Liver (tissue), 9 donors: ENCODE measurements around the gene SLIT3. TPM values are rescaled to one million over a fixed set of nuclear protein-coding genes. Genes with fewer than 3 reads are reported as not detected.

Experiments
- DNase-seq: peaks from one replicate; pipeline ENCODE4 v3.0.0-alpha.2; 2017; ENCODE audit warnings: low spot score
- H3K27ac ChIP-seq, 2 donors: one replicate each; pipeline ENCODE4 v1.7.0; 2013; ENCODE audit warnings: inconsistent platforms in 2 of 2, low read length in 2 of 2, control low read depth in 1 of 2, low read depth in 1 of 2, mild to moderate bottlenecking in 1 of 2
- H3K27me3 ChIP-seq, 4 donors: one replicate each; pipeline versions ENCODE4 v1.6.1 to v1.7.0; 2013; ENCODE audit warnings: low read length in 3 of 4, inconsistent platforms in 1 of 4, mild to moderate bottlenecking in 1 of 4, moderate library complexity in 1 of 4; ENCODE audit not compliant: control insufficient read depth in 4 of 4, insufficient read depth in 4 of 4
- H3K36me3 ChIP-seq, 4 donors: one replicate each; pipeline versions ENCODE4 v1.6.1 to v1.7.0; 2013; ENCODE audit warnings: low read length in 3 of 4, mild to moderate bottlenecking in 3 of 4, low read depth in 1 of 4, moderate library complexity in 1 of 4; ENCODE audit not compliant: control insufficient read depth in 4 of 4, insufficient read depth in 3 of 4
- H3K4me1 ChIP-seq, 4 donors: one replicate each; pipeline versions ENCODE4 v1.6.1 to v1.7.0; 2013; ENCODE audit warnings: low read length in 3 of 4, mild to moderate bottlenecking in 3 of 4, moderate library complexity in 1 of 4; ENCODE audit not compliant: control insufficient read depth in 4 of 4, insufficient read depth in 4 of 4
- H3K4me3 ChIP-seq, 3 donors: one replicate each; pipeline versions ENCODE4 v1.6.1 to v1.7.0; 2013; ENCODE audit warnings: low read length in 3 of 3, control low read depth in 1 of 3, low read depth in 1 of 3, mild to moderate bottlenecking in 1 of 3
- H3K9ac ChIP-seq, 2 donors: one replicate each; pipeline ENCODE4 v1.7.0; 2013; ENCODE audit warnings: low read length in 2 of 2, mild to moderate bottlenecking in 2 of 2, moderate library complexity in 2 of 2, control low read depth in 1 of 2, low read depth in 1 of 2
- H3K9me3 ChIP-seq, 4 donors: one replicate each; pipeline versions ENCODE4 v1.6.1 to v1.7.0; 2013; ENCODE audit warnings: low read length in 3 of 4; ENCODE audit not compliant: control insufficient read depth in 4 of 4
- EGR1 ChIP-seq, 2 donors: IDR thresholded peaks; 2 replicates each; pipeline ENCODE4 v1.6.1; 2016 to 2018; ENCODE audit warnings: antibody characterized with exemption in 2 of 2, low read depth in 2 of 2
- FOXA1 ChIP-seq: IDR thresholded peaks from 2 replicates; pipeline ENCODE4 v1.6.1; 2016; ENCODE audit warnings: antibody characterized with exemption
- FOXA2 ChIP-seq: IDR thresholded peaks from 2 replicates; pipeline ENCODE4 v1.6.1; 2016; ENCODE audit warnings: antibody characterized with exemption
- GABPA ChIP-seq, 2 donors: IDR thresholded peaks in 1 of 2; conservative IDR thresholded peaks in 1 of 2; 2 replicates each; pipeline ENCODE4 v1.6.1; 2016; ENCODE audit warnings: antibody characterized with exemption in 2 of 2, mild to moderate bottlenecking in 1 of 2, moderate library complexity in 1 of 2
- HNF4A ChIP-seq, 2 donors: conservative IDR thresholded peaks; 2 replicates each; pipeline ENCODE4 v1.6.1; 2016; ENCODE audit warnings: antibody characterized with exemption in 2 of 2, mild to moderate bottlenecking in 2 of 2
- HNF4G ChIP-seq: IDR thresholded peaks from 2 replicates; pipeline ENCODE4 v1.6.1; 2016; ENCODE audit warnings: antibody characterized with exemption
- JUND ChIP-seq, 2 donors: IDR thresholded peaks; 2 replicates each; pipeline ENCODE4 v1.6.1; 2016; ENCODE audit warnings: antibody characterized with exemption in 2 of 2
- NR2F2 ChIP-seq: IDR thresholded peaks from 2 replicates; pipeline ENCODE4 v1.6.1; 2016; ENCODE audit warnings: antibody characterized with exemption
- RAD21 ChIP-seq, 2 donors: IDR thresholded peaks; 2 replicates each; pipeline ENCODE4 v1.6.1; 2016; ENCODE audit warnings: antibody characterized with exemption in 2 of 2, mild to moderate bottlenecking in 2 of 2
- TAF1 ChIP-seq: conservative IDR thresholded peaks from 2 replicates; pipeline ENCODE4 v1.6.1; 2016; ENCODE audit warnings: antibody characterized with exemption, mild to moderate bottlenecking
- ZBTB33 ChIP-seq: IDR thresholded peaks from 2 replicates; pipeline ENCODE4 v1.6.1; 2016; ENCODE audit warnings: antibody characterized with exemption
- WGBS: extraction: QIAGEN DNeasy Blood & Tissue Kit; methylation state at CpG from one replicate; pipeline ENCODE4 v1.1.7; 2013; 5-methylcytosine and 5-hydroxymethylcytosine counted together
- polyA plus RNA-seq, 2 donors: library from polyadenylated mRNA; stranded (reverse) in 1 of 2; unstranded in 1 of 2; fragments of 200-250 nt in 1 of 2; fragments of >200 nt in 1 of 2; fragmentation: Nextera tagmentation in 1 of 2; extraction: Ambion mirVana in 1 of 2; gene quantifications; one replicate each; pipeline versions ENCODE4 v1.2.1 to v1.2.3, GENCODE V29; 2013 to 2015
- total RNA-seq, 2 donors: library from RNA; depleted of rRNA; stranded (reverse); fragments of >200 nt; gene quantifications; one replicate each; pipeline ENCODE4 v1.2.3, GENCODE V29; 2014
- TF ChIP-seq, protein P1 (sequence below): fragments of 150-350 bp; IDR thresholded peaks from 2 replicates; pipeline ENCODE4 v1.5.1; 2017; ENCODE audit warnings: improper control_type of control experiment, low read depth, low read length; ENCODE audit not compliant: missing input control
- TF ChIP-seq, protein P2 (sequence below): IDR thresholded peaks from 2 replicates; pipeline ENCODE4 v1.6.1; 2016; ENCODE audit warnings: antibody characterized with exemption
- TF ChIP-seq, protein P3 (sequence below): IDR thresholded peaks from 2 replicates; pipeline ENCODE4 v1.6.1; 2016; ENCODE audit warnings: antibody characterized with exemption
- donor health status: healthy.
- donor health status: healthy.
- donor health status: healthy.
- donor health status: healthy.
- donor health status: healthy.

The SLIT3 gene
- total and polyA plus RNA-seq, 4 donors, result 0.61 to 1.3 (median 0.91) TPM

GRCh38 chr5:168890816-168891812 lies 409.8 kb downstream of the SLIT3 start:
- DNase-seq, result no peak
- WGBS, result 79% methylated on average over 6 of the region's 6 CpGs

GRCh38 chr5:168889039-168889438 lies 411.9 kb downstream of the SLIT3 start:
- no peak for DNase-seq
- Histone ChIP-seq H3K9ac (no peak overlapping the region), H3K27me3 (no peaks in the 10 kb centered on the region), H3K9me3 (no peaks in the 10 kb centered on the region), H3K4me3 (no peak overlapping the region), H3K27ac (no peak overlapping the region), H3K4me1 (peaks cover 0 to 2% (median 0%) of the 10 kb centered on the region in 4 donors), H3K36me3 (no peaks in the 10 kb centered on the region)
- 94% methylated on average over 1 of the region's 1 CpG for WGBS
- TF ChIP-seq HNF4G (no peak), FOXA2 (no peak), HNF4A (conservative IDR thresholded peaks at IDR 0.05) (no peak), RAD21 (IDR thresholded peaks at IDR 0.05) (no peak), ZBTB33 (no peak), GABPA (IDR thresholded peaks at IDR 0.05 in 1 of 2, conservative IDR thresholded peaks at IDR 0.05 in 1 of 2) (no peak), FOXA1 (no peak), EGR1 (IDR thresholded peaks at IDR 0.05; ENCODE audit: low read depth in 2 of 2) (no peak), NR2F2 (no peak), JUND (IDR thresholded peaks at IDR 0.05) (no peak)
- TF ChIP-seq, protein P1, sequence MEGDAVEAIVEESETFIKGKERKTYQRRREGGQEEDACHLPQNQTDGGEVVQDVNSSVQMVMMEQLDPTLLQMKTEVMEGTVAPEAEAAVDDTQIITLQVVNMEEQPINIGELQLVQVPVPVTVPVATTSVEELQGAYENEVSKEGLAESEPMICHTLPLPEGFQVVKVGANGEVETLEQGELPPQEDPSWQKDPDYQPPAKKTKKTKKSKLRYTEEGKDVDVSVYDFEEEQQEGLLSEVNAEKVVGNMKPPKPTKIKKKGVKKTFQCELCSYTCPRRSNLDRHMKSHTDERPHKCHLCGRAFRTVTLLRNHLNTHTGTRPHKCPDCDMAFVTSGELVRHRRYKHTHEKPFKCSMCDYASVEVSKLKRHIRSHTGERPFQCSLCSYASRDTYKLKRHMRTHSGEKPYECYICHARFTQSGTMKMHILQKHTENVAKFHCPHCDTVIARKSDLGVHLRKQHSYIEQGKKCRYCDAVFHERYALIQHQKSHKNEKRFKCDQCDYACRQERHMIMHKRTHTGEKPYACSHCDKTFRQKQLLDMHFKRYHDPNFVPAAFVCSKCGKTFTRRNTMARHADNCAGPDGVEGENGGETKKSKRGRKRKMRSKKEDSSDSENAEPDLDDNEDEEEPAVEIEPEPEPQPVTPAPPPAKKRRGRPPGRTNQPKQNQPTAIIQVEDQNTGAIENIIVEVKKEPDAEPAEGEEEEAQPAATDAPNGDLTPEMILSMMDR, result no peak
- TF ChIP-seq, protein P2, sequence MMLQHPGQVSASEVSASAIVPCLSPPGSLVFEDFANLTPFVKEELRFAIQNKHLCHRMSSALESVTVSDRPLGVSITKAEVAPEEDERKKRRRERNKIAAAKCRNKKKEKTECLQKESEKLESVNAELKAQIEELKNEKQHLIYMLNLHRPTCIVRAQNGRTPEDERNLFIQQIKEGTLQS, result no peak

More at GRCh38 chr5:168890816-168891812, 409.8 kb downstream of the SLIT3 start:
- no peak overlapping the region for H3K4me3 ChIP-seq
- no peaks in the 10 kb centered on the region for H3K4me1 ChIP-seq
- no peak for TF ChIP-seq TAF1
- TF ChIP-seq, protein P3, sequence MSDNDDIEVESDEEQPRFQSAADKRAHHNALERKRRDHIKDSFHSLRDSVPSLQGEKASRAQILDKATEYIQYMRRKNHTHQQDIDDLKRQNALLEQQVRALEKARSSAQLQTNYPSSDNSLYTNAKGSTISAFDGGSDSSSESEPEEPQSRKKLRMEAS, result no peak
- no peak for TF ChIP-seq HNF4A (conservative IDR thresholded peaks at IDR 0.05)
- no peak for TF ChIP-seq ZBTB33
- no peak for TF ChIP-seq RAD21 (IDR thresholded peaks at IDR 0.05)
- TF ChIP-seq, protein P2, result no peak
- no peak for TF ChIP-seq JUND (IDR thresholded peaks at IDR 0.05)
- H3K27me3 ChIP-seq, result peaks cover 0 to 3% (median 0%) of the 10 kb centered on the region in 4 donors
- no peak overlapping the region for H3K9ac ChIP-seq
- H3K36me3 ChIP-seq, result no peaks in the 10 kb centered on the region
- H3K27ac ChIP-seq, result no peak overlapping the region
- H3K9me3 ChIP-seq, result no peaks in the 10 kb centered on the region
